HAP-1 (cell line): ENCODE data around the gene FGR.
"Not testable (repeated sequence)": the region's sequence is repeated elsewhere in the genome, so short reads cannot be mapped to it uniquely, and the experiment has no call there.

Experiments
- DNase-seq, 2 experiments: peaks; one replicate each; pipeline ENCODE4 v3.0.0-alpha.2; 2016 to 2020; ENCODE audit warnings: low spot score in 2 of 2
- H3K27me3 ChIP-seq: fragments of 250-450 bp; sonication (Bioruptor Pico); 2 replicates; pipeline ENCODE4 v1.5.1; 2020; ENCODE audit warnings: low read depth, mild to moderate bottlenecking, moderate library complexity
- H3K36me3 ChIP-seq: fragments of 250-450 bp; sonication (Bioruptor Pico); replicated peaks from 2 replicates; pipeline ENCODE4 v1.5.1; 2020; ENCODE audit warnings: mild to moderate bottlenecking
- H3K4me1 ChIP-seq: fragments of 250-450 bp; sonication (Bioruptor Pico); 2 replicates; pipeline ENCODE4 v1.5.1; 2020; ENCODE audit warnings: mild to moderate bottlenecking
- H3K4me3 ChIP-seq: fragments of 250-450 bp; sonication (Bioruptor Pico); 2 replicates; pipeline ENCODE4 v1.5.1; 2020; ENCODE audit warnings: mild to moderate bottlenecking, moderate library complexity
- H3K9me3 ChIP-seq: fragments of 250-450 bp; sonication (Bioruptor Pico); 2 replicates; pipeline ENCODE4 v1.5.1; 2020; ENCODE audit warnings: mild to moderate bottlenecking, moderate library complexity
- in situ Hi-C: fragments of 300-500 bp; cut with MboI; formaldehyde crosslinking; loops from 3 replicates; pipeline ENCODE4 v1.14.3; 2020; ENCODE audit warnings: low sequenced_read_pairs, inconsistent platforms, mixed read lengths

FGR gene

GRCh38 chr1:27652111-27652864 is 17.3 kb upstream of the FGR start:
- in situ Hi-C loops: no loop called here
- H3K4me1 ChIP-seq: no peaks in the 10 kb centered on the region

GRCh38 chr1:27650539-27651175 is 15.7 kb upstream of the FGR start:
- Histone ChIP-seq H3K27me3 (no peaks in the 10 kb centered on the region), H3K9me3 (no peaks in the 10 kb centered on the region), H3K4me3 (no peak overlapping the region), H3K36me3 (no peaks in the 10 kb centered on the region), H3K4me1 (no peaks in the 10 kb centered on the region)
- no peak for DNase-seq
- in situ Hi-C loops: no loop called here

More at GRCh38 chr1:27652111-27652864, 17.3 kb upstream of the FGR start:
- no peak for DNase-seq
- Histone ChIP-seq H3K9me3 (no peaks in the 10 kb centered on the region), H3K36me3 (no peaks in the 10 kb centered on the region), H3K27me3 (no peaks in the 10 kb centered on the region), H3K4me3 (no peak overlapping the region)

GRCh38 chr1:27650171-27650538 is 15.2 kb upstream of the FGR start:
- no peak overlapping the region for H3K4me3 ChIP-seq
- in situ Hi-C loops: no loop called here
- no peaks in the 10 kb centered on the region for H3K36me3 ChIP-seq
- no peaks in the 10 kb centered on the region for H3K27me3 ChIP-seq
- DNase-seq: no peak
- no peaks in the 10 kb centered on the region for H3K4me1 ChIP-seq
- H3K9me3 ChIP-seq: no peaks in the 10 kb centered on the region

- in situ Hi-C loops: no loop called here
- no peaks in the 10 kb centered on the region for H3K36me3 ChIP-seq
- H3K9me3 ChIP-seq: no peaks in the 10 kb centered on the region
- no peaks in the 10 kb centered on the region for H3K27me3 ChIP-seq
- H3K4me3 ChIP-seq: no peak overlapping the region
- DNase-seq: no peak
- no peaks in the 10 kb centered on the region for H3K4me1 ChIP-seq
Observed at GRCh38 chr1:27649306-27649635, 14.3 kb upstream of the FGR start.

GRCh38 chr1:27648602-27649305 is 13.8 kb upstream of the FGR start:
- H3K9me3 ChIP-seq: no peaks in the 10 kb centered on the region
- H3K27me3 ChIP-seq: no peaks in the 10 kb centered on the region
- DNase-seq: no peak
- no peaks in the 10 kb centered on the region; the same call in 1 of the 2 replicates for H3K4me1 ChIP-seq
- in situ Hi-C loops: no loop called here
- H3K4me3 ChIP-seq: no peak overlapping the region
- no peaks in the 10 kb centered on the region for H3K36me3 ChIP-seq

- H3K4me3 ChIP-seq: no peak overlapping the region
- no peaks in the 10 kb centered on the region; the same call in 1 of the 2 replicates for H3K4me1 ChIP-seq
- no peaks in the 10 kb centered on the region for H3K27me3 ChIP-seq
- no peaks in the 10 kb centered on the region for H3K9me3 ChIP-seq
- no peak for DNase-seq
- no peaks in the 10 kb centered on the region for H3K36me3 ChIP-seq
- in situ Hi-C loops: no loop called here
Observed at GRCh38 chr1:27647328-27647727, 12.3 kb upstream of the FGR start.

- in situ Hi-C loops: no loop called here
- H3K4me3 ChIP-seq: no peak overlapping the region
- no peak for DNase-seq
- H3K36me3 ChIP-seq: no peaks in the 10 kb centered on the region
- no peaks in the 10 kb centered on the region; the same call in 1 of the 2 replicates for H3K4me1 ChIP-seq
- no peaks in the 10 kb centered on the region for H3K9me3 ChIP-seq
- no peaks in the 10 kb centered on the region for H3K27me3 ChIP-seq
Observed at GRCh38 chr1:27646676-27647075, 11.7 kb upstream of the FGR start.

- Histone ChIP-seq H3K4me1 (no peaks in the 10 kb centered on the region; the same call in 1 of the 2 replicates), H3K36me3 (no peaks in the 10 kb centered on the region), H3K27me3 (no peaks in the 10 kb centered on the region), H3K9me3 (no peaks in the 10 kb centered on the region), H3K4me3 (no peak overlapping the region)
- in situ Hi-C loops: no loop called here
- DNase-seq: no peak
Observed at GRCh38 chr1:27645071-27645415, 10.1 kb upstream of the FGR start.

- Histone ChIP-seq H3K36me3 (no peaks in the 10 kb centered on the region), H3K4me1 (no peaks in the 10 kb centered on the region; the same call in 1 of the 2 replicates), H3K9me3 (no peaks in the 10 kb centered on the region), H3K4me3 (no peak overlapping the region), H3K27me3 (no peaks in the 10 kb centered on the region)
- in situ Hi-C loops: no loop called here
- no peak for DNase-seq
Observed at GRCh38 chr1:27644369-27645070, 9.5 kb upstream of the FGR start.

GRCh38 chr1:27643600-27644368 is 8.8 kb upstream of the FGR start:
- H3K9me3 ChIP-seq: no peaks in the 10 kb centered on the region
- DNase-seq: peak in 1 of 2 experiments; percentile 77
- H3K27me3 ChIP-seq: no peaks in the 10 kb centered on the region
- in situ Hi-C loops: no loop called here
- H3K4me1 ChIP-seq: no peaks in the 10 kb centered on the region; the same call in 1 of the 2 replicates
- H3K36me3 ChIP-seq: no peaks in the 10 kb centered on the region
- H3K4me3 ChIP-seq: no peak overlapping the region

- H3K4me1 ChIP-seq, H3K36me3 ChIP-seq, DNase-seq, H3K9me3 ChIP-seq, H3K4me3 ChIP-seq, H3K27me3 ChIP-seq, in situ Hi-C loops: not testable (repeated sequence)
Observed at GRCh38 chr1:27640514-27640913, 5.5 kb upstream of the FGR start.

- in situ Hi-C loops: no loop called here
- DNase-seq: no peak
- Histone ChIP-seq H3K4me1 (no peaks in the 10 kb centered on the region; the same call in 1 of the 2 replicates), H3K9me3 (no peaks in the 10 kb centered on the region), H3K4me3 (no peak overlapping the region), H3K27me3 (no peaks in the 10 kb centered on the region), H3K36me3 (no peaks in the 10 kb centered on the region)
Observed at GRCh38 chr1:27638805-27639204, 3.8 kb upstream of the FGR start.

GRCh38 chr1:27638047-27638734 is 3.2 kb upstream of the FGR start:
- DNase-seq: no peak
- Histone ChIP-seq H3K36me3 (no peaks in the 10 kb centered on the region), H3K4me1 (no peaks in the 10 kb centered on the region), H3K4me3 (no peak overlapping the region), H3K9me3 (no peaks in the 10 kb centered on the region), H3K27me3 (no peaks in the 10 kb centered on the region)
- in situ Hi-C loops: no loop called here
